Stimulated activated CD4-positive, alpha-beta T cell treated with anti-CD3 and anti-CD28 coated beads, TNF-alpha, amount 100 ng/mL, for 48 hours (primary cell): ENCODE results near the gene AANAT.

Experiments
- DNase-seq, 3 donors: peaks; one replicate each; pipeline ENCODE4 v3.0.0-alpha.2; 2020; ENCODE audit warnings: low read depth in 3 of 3

AANAT gene

GRCh38 chr17:76468634-76469010 lies 1.2 kb downstream of the AANAT start:
- DNase-seq: no peak

GRCh38 chr17:76469076-76469990 lies 1.9 kb downstream of the AANAT start:
- no peak for DNase-seq

DNA sequence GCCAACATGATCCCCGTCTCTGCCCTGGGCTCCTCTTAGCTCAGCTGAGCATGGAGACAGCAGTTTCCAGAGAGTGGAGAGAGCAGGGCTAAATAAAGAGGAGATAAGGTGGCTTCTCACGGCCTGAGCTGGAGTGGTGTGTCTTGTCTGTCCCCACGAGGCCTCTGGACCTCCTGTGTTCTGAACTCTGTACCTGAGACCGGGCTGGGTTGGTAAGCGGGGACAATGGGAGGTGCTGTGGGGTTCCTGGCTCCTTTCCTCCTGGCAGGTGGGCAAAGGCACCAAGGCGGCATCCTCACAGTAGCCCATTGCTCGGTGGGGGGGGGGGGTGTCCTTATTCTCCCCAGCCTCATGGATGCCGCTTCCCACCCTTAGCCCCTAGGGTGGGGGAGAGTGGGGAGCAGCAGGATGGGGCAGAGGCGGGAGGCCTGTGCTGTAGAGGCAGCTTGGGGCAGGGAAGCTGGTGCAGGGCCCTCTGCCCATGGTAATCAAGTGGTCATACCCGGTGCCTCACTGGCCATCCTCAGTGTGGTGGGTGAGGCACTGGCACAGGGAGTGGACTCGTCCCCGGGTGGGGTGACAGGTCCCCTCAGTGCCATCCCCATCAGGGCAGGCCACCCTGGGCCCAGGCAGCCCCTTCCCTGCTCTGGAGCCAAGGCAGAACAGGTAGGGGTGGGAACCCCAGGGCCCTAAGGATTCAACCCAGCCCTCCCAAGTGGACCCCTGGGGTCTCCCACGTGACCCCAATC lies 2.8 kb downstream of the AANAT start:
- no peak for DNase-seq

- no peak for DNase-seq
Observed at GRCh38 chr17:76471498-76472257, 4.3 kb downstream of the AANAT start.

DNA sequence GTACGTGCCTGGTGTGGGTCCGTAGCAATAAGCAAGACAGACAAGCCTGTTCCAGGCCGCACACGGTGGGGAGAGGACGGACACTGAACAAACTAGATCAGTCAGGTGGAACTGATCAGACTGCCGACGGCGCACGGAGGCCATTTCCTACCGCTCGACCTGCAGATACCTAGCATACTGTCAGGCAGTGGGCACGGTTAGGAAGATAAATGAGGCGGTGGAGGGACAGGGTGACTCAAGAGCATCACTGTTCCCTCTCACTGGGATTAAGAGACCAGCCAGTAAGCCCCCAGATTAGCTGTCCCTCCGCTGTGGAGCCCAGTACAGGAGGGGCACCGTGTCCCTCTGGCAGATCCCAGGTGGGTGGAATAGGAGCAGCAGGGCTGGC lies 4.8 kb downstream of the AANAT start:
- DNase-seq: no peak

- no peak for DNase-seq
Observed at GRCh38 chr17:76472726-76473125, 5.3 kb downstream of the AANAT start.

DNA sequence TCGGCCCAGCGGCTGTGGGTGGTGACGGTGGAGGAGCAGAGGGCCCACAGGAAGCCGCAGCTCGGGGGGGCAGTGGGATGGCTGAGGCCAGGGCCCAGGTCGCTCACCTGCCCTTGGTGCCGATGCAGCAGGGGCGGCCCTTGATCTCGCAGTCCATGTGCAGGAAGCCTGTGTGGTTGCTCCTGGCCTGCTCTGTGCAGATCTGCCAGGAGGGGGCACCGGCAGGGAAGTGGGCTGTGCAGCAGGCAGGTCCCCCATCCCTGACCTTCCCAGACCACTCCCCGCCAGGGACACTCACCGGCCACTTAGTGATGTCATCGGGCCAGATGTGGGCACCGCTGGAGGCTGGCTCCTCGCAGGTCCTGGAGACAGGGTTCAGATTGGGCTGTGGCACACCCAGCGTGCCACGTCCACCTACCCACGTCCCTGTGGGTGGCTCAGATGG lies 6.2 kb downstream of the AANAT start:
- no peak for DNase-seq

DNA sequence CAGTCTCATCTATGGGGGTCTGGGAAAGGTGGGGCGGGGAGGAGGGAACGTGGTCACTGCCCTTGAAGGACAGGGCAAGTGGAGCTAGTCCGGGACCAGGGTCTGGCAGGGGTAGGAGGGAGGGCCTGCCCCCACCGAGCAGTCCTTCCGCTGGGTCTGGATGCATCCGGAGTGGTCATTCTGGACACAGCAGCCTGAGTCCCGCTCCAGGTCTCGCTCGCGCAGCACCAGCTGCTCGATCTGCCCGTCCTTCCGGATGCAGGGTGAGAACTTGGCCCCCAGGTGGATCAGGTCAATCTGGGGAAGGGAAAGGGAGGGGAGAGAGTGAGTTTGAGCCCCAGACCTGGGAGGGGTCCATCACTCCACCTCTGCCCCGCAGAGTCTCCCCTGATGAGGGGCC lies 6.8 kb downstream of the AANAT start:
- no peak for DNase-seq

DNA sequence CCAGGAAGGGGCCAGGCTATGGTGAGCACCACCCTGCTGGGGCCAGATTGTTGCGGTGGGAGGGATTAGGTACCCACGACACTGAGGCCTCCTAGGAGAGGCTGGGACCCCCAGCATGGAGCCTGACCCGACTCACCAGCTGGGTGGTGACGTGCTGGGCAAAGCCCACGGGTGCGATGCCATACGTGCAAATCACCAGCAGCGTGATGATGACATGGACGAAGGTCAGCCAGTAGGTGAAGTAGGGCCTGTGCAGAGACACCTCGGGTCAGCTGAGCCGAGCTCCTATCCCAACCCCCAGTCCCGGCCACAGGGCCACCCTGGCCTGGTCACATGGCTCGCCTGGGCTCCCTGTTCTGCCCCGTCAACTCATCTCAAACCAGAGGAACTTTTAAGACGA lies 7.5 kb downstream of the AANAT start:
- no peak for DNase-seq

- no peak for DNase-seq
Observed at GRCh38 chr17:76475302-76475701, 7.9 kb downstream of the AANAT start.

GRCh38 chr17:76476736-76477135 lies 9.3 kb downstream of the AANAT start:
- no peak for DNase-seq

DNA sequence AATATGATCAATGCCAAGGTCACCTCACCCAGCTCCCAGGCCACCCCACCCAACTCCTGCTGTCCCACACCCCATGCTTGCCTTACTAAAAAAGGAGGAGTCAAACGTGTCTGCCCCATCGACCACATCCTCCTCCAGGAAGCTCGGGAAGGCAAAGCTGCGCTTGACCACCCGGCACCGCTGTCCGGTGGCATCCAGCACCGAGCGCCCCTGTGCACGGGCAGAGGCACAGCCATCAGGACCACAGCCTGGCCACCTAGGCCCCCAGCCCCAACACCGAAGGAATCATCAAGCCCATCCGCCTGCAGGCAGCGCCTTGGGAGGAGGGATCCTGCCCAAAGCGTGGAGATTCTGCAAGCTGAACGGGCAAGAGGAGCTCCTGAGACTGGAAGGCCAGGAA lies 10.2 kb downstream of the AANAT start:
- DNase-seq: no peak

- no peak for DNase-seq
Observed at GRCh38 chr17:76478097-76478496, 10.7 kb downstream of the AANAT start.

- no peak for DNase-seq
Observed at GRCh38 chr17:76478730-76479514, 11.5 kb downstream of the AANAT start.

- no peak for DNase-seq
Observed at GRCh38 chr17:76479515-76480060, 12.2 kb downstream of the AANAT start.

GRCh38 chr17:76480632-76481031 lies 13.2 kb downstream of the AANAT start:
- no peak for DNase-seq

DNA sequence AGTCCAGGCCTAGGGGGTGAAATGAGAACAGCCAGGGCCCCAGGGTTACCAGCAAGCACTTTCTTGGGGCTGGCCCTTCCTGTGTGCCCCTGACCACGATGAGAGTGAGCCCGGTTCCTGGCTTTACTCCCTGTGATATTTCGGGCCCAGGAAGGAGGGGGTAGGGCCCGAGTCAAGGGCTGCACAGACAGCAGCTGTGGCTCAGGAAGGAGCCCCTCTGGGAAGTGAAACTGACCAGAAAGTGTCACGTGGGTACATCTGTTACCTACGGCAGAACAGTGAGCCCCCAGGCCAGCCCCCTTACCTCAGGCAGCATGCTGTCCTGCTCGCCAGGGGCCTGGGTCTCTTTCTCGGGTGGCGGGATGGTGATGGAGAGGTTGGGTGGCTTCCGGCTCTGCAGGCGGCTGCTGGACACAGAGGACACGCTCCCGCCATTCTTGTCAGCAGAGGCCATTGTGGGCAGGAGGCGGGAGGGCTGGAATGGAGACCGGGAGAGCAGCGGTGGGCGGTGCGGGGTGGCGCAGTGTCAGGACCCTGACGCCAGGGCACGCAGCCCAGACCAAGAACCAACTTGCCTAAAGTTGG lies 13.8 kb downstream of the AANAT start:
- DNase-seq: no peak

DNA sequence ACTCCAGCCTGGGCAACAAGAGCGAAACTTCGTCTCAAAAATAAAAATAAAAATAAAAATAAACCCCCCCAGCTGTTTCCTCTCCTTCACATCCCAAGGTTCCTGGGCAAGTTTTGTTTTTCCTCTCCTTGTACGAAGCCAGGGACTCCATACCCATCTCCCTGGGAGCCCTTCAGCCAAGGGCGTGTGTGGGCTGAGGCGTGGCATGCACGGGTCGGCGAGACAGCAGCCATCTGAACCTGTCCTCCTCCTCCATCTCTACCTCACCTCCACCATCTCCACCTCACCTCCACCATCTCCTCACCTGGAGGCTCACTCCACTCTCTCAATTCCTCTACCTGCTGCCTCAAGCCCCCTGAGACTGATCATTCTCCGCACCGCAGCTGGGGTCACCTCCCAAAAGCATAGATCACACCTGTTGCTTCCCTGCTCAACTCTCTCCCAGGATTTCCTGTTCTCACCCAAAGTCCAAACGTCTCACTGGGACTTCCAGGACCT lies 16.9 kb downstream of the AANAT start:
- DNase-seq: no peak

DNA sequence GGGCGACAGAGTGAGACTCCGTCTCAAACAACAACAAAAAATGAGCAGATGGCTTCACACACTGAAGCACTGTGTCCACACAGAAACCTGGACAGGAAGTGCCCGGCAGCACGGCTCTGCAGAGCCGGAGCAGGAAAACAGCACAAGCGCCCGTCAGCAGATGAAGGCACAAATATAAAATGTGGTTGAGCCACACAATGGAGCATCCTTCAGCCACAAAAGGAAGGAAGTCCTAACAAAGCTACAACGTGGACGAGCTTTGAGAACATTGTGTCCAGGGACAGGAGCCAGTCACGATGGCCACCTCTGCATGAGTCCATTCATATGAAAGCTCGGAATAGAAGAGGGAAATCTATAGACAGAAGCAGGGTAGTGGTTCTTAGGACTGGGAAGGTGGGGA lies 18.2 kb downstream of the AANAT start:
- no peak for DNase-seq

DNA sequence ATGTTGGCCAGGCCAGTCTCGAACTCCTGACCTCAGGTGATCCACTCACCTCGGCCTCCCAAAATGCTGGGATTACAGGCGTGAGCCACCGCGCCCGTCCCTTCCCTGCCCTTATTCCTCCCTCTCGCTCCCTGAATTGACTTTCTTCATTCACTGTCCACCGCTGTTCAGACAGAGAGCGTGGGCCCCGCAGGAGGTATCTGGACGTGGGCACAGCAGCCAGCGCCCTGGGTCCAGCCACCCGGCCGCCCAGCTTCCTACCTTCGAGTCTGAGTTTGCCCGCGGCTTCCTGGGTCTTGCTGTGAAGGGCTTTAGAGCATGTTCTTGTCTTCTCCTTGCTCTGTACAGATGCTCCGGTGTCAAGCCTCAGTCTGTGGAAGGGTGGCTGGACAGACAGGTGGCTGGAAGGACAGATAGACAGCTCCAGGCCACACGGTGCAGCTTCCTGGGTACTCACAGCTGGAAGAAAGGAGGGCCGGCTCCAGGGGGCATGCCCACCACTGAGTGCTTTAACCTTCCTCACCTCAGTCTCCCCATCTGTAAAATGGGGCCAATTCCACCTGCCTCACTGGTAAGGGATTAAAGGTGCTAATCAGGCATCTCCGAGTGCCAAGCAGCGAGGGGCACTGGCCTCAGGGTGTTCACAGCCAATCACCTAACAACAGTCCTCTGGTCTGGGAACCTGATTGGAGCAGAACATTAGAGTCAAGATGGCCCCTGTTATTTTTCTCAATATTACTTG lies 20.2 kb downstream of the AANAT start:
- DNase-seq: no peak
